ENCODE measurements around the gene CATSPER4.
"Not testable (repeated sequence)": the region's sequence is repeated elsewhere in the genome, so short reads cannot be mapped to it uniquely, and the experiment has no call there.

CATSPER4 gene

DNA sequence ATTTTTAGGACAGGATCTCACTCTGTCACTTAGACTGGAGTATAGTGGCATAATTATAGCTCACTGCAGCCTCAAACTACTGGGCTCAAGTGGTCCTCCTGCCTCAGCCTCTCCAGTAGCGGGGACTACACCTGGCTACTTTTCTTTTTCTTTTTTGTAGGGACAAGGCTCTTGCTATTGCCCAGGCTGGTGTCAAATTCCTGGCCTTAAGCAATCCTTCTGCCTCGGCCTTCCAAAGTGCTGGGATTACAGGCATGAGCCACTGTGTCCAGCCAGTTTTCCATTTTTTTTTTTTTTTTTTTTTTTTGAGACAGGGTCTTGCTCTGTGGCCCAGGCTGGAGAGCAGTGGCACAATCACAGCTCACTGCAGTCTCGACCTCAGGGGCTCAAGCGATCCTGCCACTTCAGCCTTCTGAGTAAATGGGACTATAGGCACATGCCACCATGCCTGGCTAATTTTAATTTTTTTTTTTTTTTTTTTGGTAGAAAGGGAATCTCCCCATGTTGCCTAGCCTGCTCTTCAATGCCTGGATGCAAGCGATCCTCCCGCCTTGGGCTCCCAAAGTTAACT is 23.0 kb downstream of the CATSPER4 start:
- Histone ChIP-seq H3K27me3 (ENCODE audit: control insufficient read depth, insufficient read depth, low read length) (no peaks in the 10 kb centered on the region), H3K9me3 (ENCODE audit: control insufficient read depth, low read length) (no peaks in the 10 kb centered on the region), H3K9ac (ENCODE audit: low read length) (no peak overlapping the region), H3K36me3 (ENCODE audit: control insufficient read depth, insufficient read depth, low read length) (no peaks in the 10 kb centered on the region), H3K4me3 (ENCODE audit: low read length) (no peak overlapping the region), H3K4me1 (ENCODE audit: control insufficient read depth, insufficient read depth, low read length) (no peaks in the 10 kb centered on the region)

DNA sequence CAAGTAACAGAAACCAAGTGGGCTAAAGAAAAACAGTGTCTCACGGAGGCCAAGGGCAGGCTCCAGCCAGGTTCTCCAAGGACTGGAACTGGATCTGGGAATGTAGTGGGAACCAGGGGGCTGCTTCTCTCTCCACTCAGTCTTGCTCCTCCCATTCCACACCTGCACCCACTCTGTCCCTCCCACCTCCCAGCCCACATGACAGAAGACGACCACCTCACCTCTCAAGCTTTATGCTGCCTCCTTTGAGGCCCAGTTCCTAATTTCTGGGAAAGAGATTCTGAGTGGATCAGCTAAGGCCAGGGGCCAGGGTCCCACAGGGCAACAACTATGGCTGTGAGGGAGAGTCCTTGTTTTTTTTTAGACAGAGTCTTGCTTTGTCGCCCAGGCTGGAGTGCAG is 24.8 kb downstream of the CATSPER4 start:
- Histone ChIP-seq H3K36me3 (ENCODE audit: control insufficient read depth, insufficient read depth, low read length) (no peaks in the 10 kb centered on the region), H3K9me3 (ENCODE audit: control insufficient read depth, low read length) (no peaks in the 10 kb centered on the region), H3K9ac (ENCODE audit: low read length) (no peak overlapping the region), H3K4me1 (ENCODE audit: control insufficient read depth, insufficient read depth, low read length) (no peaks in the 10 kb centered on the region), H3K4me3 (ENCODE audit: low read length) (no peak overlapping the region), H3K27me3 (ENCODE audit: control insufficient read depth, insufficient read depth, low read length) (peaks cover 5% of the 10 kb centered on the region)

DNA sequence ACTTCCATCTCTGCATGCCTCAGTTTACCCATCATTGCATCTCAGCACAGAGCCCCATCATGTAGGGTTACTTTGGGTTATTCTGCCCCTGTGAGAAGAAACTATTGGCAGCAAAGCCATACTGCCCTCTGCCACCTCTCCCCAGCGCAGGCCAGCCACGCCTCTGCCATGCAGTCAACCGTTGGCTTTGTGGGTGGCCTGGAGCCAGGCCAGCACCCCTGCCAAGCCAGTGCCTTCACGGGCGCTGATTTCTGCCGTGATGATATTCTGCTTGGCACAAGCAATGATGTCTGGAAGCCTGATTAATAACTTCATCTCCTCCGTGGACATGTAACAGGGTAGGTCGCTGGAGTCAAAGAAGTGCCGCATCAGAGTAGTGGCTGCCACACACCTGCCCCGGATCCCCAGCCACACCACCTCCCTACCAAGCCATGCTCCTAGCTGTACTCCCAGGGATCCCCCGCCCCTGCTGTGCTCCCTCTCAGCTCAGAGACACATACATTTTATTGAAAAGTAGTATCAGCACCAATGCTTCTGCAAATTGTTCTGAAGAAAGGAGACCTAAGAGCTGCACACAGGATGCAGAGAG is 28.6 kb downstream of the CATSPER4 start:
- Histone ChIP-seq H3K36me3 (ENCODE audit: control insufficient read depth, insufficient read depth, low read length) (no peaks in the 10 kb centered on the region), H3K4me1 (ENCODE audit: control insufficient read depth, insufficient read depth, low read length) (no peaks in the 10 kb centered on the region), H3K4me3 (ENCODE audit: low read length) (no peak overlapping the region), H3K27me3 (ENCODE audit: control insufficient read depth, insufficient read depth, low read length) (peaks cover 5% of the 10 kb centered on the region), H3K9ac (ENCODE audit: low read length) (no peak overlapping the region), H3K9me3 (ENCODE audit: control insufficient read depth, low read length) (no peaks in the 10 kb centered on the region)

DNA sequence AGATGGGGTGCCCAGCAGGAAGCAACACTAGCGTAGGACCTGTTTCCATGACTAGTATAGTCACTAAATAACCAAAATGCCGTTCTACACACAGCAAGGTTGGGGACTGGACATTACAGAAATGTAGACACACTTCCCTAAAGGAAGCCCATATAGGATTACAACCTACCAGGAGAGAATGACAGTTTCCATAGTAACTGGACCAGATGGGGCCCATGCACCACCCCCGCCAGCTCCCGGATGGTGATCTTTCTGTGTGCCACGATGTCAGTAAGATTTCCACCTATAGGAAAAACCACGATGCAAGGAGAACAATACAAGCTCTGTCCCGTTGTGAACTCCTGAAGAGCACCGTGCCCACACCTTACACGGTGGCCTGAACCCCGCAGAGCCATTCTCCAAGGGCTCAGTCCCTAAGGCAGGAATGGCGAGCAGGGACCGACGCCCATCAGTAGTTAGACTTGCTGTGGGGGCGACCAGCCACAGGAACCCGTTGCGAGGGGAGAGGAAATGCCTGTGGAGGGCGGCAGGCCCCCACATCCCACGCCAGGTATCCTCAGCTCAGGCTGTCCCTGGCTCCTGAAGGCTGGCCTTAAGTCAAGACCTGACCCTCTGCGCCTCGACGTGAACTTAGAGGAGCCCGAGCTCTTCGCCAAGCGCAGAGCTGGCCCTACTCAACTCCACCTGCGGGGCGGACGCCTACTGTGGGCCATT is 30.0 kb downstream of the CATSPER4 start:
- no peaks in the 10 kb centered on the region for H3K9me3 ChIP-seq (ENCODE audit: control insufficient read depth, low read length)
- no peaks in the 10 kb centered on the region for H3K4me1 ChIP-seq (ENCODE audit: control insufficient read depth, insufficient read depth, low read length)

DNA sequence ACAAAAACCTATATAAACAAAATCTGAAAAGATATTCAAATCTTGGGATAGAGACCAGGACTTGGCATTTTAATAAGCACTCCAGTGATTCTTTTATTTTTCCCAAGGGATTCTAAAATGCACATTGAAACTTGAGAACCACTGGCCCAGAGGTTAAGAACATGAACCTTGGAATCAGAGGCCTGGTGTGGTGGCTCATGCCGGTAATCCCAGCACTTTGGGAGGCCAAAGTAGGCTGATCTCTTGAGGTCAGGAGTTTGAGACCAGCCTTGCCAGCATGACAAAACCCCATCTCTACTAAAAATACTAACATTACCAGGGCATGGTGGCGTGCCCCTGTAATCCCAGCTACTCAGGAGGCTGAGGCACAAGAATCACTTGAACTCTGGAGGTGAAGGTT is 30.7 kb downstream of the CATSPER4 start:
- Histone ChIP-seq H3K9me3 (ENCODE audit: control insufficient read depth, low read length) (no peaks in the 10 kb centered on the region), H3K36me3 (ENCODE audit: control insufficient read depth, insufficient read depth, low read length) (no peaks in the 10 kb centered on the region), H3K27me3 (ENCODE audit: control insufficient read depth, insufficient read depth, low read length) (peaks cover 18% of the 10 kb centered on the region), H3K9ac (ENCODE audit: low read length) (no peak overlapping the region), H3K4me1 (ENCODE audit: control insufficient read depth, insufficient read depth, low read length) (peaks cover 7% of the 10 kb centered on the region), H3K4me3 (ENCODE audit: low read length) (no peak overlapping the region)

More for the DNA sequence above, 30.0 kb downstream of the CATSPER4 start:
- H3K36me3 ChIP-seq (ENCODE audit: control insufficient read depth, insufficient read depth, low read length), result no peaks in the 10 kb centered on the region
- no peak overlapping the region for H3K4me3 ChIP-seq (ENCODE audit: low read length)
- no peak overlapping the region for H3K9ac ChIP-seq (ENCODE audit: low read length)
- H3K27me3 ChIP-seq (ENCODE audit: control insufficient read depth, insufficient read depth, low read length), result peaks cover 11% of the 10 kb centered on the region

DNA sequence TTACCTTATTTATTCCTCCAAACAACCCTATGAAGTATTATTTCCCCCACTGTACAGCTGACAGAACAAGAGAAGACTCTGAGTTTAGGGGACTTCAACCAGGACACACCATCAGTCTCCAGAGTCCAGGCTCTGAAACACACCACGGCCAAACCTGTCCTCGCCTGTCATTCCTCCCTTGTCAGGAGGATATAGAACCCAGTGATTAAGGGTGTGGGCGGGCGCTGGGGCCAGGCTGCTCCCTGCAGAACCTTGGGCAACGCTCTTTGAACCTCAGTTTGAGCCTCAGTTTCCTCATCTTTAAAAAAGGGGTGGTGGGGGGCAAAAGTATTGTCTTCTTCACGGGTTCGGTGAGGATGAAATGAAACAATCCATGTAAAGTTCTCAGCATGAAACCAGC is 34.2 kb downstream of the CATSPER4 start:
- Histone ChIP-seq H3K4me1 (ENCODE audit: control insufficient read depth, insufficient read depth, low read length) (peaks cover 9% of the 10 kb centered on the region), H3K4me3 (ENCODE audit: low read length) (no peak overlapping the region), H3K36me3 (ENCODE audit: control insufficient read depth, insufficient read depth, low read length) (no peaks in the 10 kb centered on the region), H3K9me3 (ENCODE audit: control insufficient read depth, low read length) (no peaks in the 10 kb centered on the region), H3K9ac (ENCODE audit: low read length) (no peak overlapping the region), H3K27me3 (ENCODE audit: control insufficient read depth, insufficient read depth, low read length) (peaks cover 22% of the 10 kb centered on the region)

DNA sequence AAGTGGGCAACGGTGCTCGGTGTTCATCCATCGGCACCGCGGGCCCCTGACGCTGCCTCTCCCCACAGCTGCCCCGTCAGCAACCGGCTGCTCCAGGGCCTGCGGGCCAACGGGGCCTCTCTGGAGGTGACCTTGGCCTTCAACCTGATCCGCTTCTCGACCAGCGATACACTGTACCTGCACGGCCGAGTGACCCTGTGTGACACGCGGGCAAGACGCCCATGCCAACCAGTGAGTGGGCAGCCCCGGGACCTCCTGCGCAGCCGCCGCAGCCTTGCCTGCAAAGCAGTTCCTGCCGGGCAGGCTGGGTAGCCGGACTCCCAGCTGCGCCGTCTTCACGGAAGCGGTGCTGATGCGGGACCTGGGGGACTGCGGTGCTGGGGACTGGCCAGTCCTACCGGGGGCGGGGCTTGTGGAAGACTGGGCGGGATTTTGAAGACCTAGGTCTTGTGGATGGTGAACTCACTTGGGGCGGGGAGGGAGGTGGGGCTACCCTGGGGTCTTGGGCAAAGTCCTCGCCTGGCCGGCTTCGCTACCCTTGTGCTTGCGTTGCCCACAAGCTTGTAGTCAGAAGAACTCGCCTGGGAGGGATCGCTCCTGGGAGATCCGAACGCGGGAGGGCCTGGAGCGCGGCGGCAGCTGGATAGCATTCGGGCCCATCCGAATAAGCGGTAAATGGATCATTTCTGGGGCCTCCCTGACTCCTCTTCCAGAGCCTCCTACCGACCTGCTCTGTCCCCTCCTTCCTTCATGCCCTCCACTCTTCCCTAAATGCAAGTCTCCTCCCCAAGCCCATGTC is 34.8 kb downstream of the CATSPER4 start:
- Histone ChIP-seq H3K27me3 (ENCODE audit: control insufficient read depth, insufficient read depth, low read length) (peaks cover 22% of the 10 kb centered on the region), H3K9me3 (ENCODE audit: control insufficient read depth, low read length) (no peaks in the 10 kb centered on the region), H3K9ac (ENCODE audit: low read length) (peak overlapping the region; percentile 23), H3K4me1 (ENCODE audit: control insufficient read depth, insufficient read depth, low read length) (peaks cover 9% of the 10 kb centered on the region), H3K36me3 (ENCODE audit: control insufficient read depth, insufficient read depth, low read length) (no peaks in the 10 kb centered on the region), H3K4me3 (ENCODE audit: low read length) (peak overlapping the region; percentile 36)

DNA sequence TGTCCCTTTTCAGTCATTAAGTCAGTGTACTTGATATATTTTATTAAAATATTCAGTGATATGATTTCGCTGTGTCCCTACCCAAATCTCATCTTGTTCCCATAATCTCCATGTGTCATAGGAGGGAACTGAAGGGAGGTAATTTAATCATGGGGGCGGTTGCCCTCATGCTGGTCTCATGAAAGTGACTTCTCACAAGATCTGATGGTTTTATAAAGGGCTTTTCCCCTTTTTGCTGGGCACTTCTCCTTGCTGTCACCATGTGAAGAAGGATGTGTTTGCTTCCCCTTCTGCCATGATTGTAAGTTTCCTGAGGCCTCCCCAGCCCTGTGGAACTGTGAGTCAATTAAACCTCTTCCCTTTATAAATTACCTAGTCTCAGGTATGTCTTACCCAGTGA is 40.3 kb downstream of the CATSPER4 start:
- H3K4me3 ChIP-seq (ENCODE audit: low read length); H3K36me3 ChIP-seq (ENCODE audit: control insufficient read depth, insufficient read depth, low read length); H3K9ac ChIP-seq (ENCODE audit: low read length); H3K9me3 ChIP-seq (ENCODE audit: control insufficient read depth, low read length): not testable (repeated sequence)
- Histone ChIP-seq H3K27me3 (ENCODE audit: control insufficient read depth, insufficient read depth, low read length) (peaks cover 13% of the 10 kb centered on the region), H3K4me1 (ENCODE audit: control insufficient read depth, insufficient read depth, low read length) (peaks cover 10% of the 10 kb centered on the region)

DNA sequence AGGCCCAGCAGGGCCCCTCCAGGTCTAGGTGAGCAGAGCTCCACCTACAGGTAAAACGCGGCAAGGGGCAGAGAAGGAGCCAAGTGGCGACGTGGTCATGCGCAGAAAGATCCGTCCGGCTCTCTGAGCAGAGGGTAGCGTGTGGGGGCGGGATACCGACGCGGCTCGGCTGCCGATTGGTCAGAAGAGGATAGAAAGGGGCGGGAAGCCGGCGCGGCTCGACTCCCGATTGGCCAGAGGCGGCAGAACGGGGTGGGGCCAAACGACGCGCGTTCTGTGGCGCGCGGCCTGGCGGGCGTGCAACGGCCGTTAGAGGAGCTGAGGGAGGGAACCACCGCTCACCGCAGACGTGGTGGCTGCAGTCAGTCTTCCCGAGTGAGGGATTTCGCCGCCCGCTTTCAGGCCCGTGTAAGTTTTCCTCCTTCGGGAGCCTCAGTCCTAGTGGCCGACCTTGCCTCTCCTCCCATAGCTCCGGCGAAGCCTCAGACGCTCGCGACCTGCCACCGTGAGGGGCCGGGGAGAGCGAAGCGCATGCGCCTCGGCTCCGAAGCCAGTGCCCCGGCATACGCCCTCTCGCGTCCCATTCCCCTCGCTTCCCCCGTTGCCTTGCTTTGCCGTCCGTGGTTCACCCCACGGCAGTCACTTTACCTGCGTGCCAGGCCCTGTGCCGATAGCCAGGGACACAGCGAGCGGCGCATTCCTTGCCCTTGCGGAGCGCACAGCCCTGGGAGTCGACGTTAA is 43.7 kb downstream of the CATSPER4 start, which contains the start of gene CEP85:
Gene CEP85, plus strand, starts transcription at position 298 of the 741 bp plus-strand sequence. CDS start 5,584 bp downstream, outside the sequence.
- H3K27me3 ChIP-seq (ENCODE audit: control insufficient read depth, insufficient read depth, low read length), result no peaks in the 10 kb centered on the region
- H3K36me3 ChIP-seq (ENCODE audit: control insufficient read depth, insufficient read depth, low read length), result no peaks in the 10 kb centered on the region
- H3K4me3 ChIP-seq (ENCODE audit: low read length), result peak within 1 kb of the TSS; percentile 81
- no peaks in the 10 kb centered on the region for H3K9me3 ChIP-seq (ENCODE audit: control insufficient read depth, low read length)
- peak within 1 kb of the TSS; percentile 87 for H3K9ac ChIP-seq (ENCODE audit: low read length)
- H3K4me1 ChIP-seq (ENCODE audit: control insufficient read depth, insufficient read depth, low read length), result peaks cover 4% of the 10 kb centered on the region

DNA sequence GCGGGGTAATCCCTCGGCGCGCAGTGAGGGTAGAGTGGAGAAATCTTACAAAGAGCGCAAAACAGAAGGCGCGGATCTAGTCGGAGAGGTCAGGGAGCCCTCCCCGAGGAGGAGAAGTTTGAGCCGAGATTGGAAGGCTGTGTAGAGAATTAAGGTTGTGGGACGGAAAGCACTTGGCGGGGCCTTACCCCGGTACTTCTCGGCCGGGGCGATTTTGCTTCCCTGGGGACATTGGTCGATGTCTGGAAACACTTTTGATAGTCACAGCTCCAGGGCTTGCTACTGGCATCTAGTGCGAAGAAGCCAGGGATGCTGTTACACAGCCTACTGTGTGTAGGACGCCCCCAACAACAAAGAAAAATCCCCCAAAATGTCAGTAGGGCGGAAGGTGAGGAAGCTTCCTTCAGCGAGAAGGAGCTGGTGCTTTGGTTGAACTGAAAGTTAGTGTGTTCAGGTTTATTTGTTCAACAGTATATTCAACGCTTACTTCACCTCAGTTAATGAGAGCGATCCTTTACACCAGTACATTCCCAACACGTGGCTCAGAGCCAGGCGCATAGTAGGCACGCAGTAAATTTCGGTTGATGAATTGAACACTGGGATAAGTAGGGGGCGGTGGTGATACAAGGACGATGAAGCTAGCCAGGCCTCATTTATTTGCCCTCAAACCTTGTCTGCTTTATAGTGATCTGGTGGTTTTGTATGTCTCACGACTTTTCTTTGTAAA is 44.4 kb downstream of the CATSPER4 start:
- Histone ChIP-seq H3K9me3 (ENCODE audit: control insufficient read depth, low read length) (no peaks in the 10 kb centered on the region), H3K4me1 (ENCODE audit: control insufficient read depth, insufficient read depth, low read length) (peaks cover 4% of the 10 kb centered on the region), H3K36me3 (ENCODE audit: control insufficient read depth, insufficient read depth, low read length) (no peaks in the 10 kb centered on the region), H3K27me3 (ENCODE audit: control insufficient read depth, insufficient read depth, low read length) (no peaks in the 10 kb centered on the region), H3K4me3 (ENCODE audit: low read length) (peak overlapping the region; percentile 81), H3K9ac (ENCODE audit: low read length) (peak overlapping the region; percentile 87)
